Kidney epithelial cell (primary cell): ENCODE data around the gene LNP1. TPM values are rescaled to one million over a fixed set of nuclear protein-coding genes. Genes with fewer than 3 reads are reported as not detected.

Experiments
- DNase-seq: peaks from one replicate; pipeline ENCODE4 v3.0.0-alpha.2; 2010; ENCODE audit warnings: low read depth
- H3K27me3 ChIP-seq: 2 replicates; pipeline ENCODE4 v1.6.0; 2011; ENCODE audit warnings: low read length; ENCODE audit not compliant: control insufficient read depth, insufficient read depth
- H3K36me3 ChIP-seq: 2 replicates; pipeline ENCODE4 v1.5.1; 2011; ENCODE audit warnings: low read length; ENCODE audit not compliant: control insufficient read depth, insufficient read depth
- H3K4me3 ChIP-seq: 2 replicates; pipeline ENCODE4 v1.5.1; 2011; ENCODE audit warnings: low read depth, mild to moderate bottlenecking, control low read depth, low read length
- total RNA-seq: library from RNA; depleted of rRNA; stranded (reverse); fragments of >200 nt; gene quantifications from 2 replicates; pipeline ENCODE4 v1.2.3, GENCODE V29; 2015
- TF ChIP-seq, protein P1 (sequence below): IDR thresholded peaks from 2 replicates; pipeline ENCODE4 v1.5.1; 2011; ENCODE audit warnings: mild to moderate bottlenecking, moderate library complexity, low read length, control low read depth, inconsistent platforms; ENCODE audit not compliant: insufficient read depth, poor library complexity, severe bottlenecking

The LNP1 gene
- total RNA-seq, 1 donor from 2014 or later = 1.6 TPM

DNA sequence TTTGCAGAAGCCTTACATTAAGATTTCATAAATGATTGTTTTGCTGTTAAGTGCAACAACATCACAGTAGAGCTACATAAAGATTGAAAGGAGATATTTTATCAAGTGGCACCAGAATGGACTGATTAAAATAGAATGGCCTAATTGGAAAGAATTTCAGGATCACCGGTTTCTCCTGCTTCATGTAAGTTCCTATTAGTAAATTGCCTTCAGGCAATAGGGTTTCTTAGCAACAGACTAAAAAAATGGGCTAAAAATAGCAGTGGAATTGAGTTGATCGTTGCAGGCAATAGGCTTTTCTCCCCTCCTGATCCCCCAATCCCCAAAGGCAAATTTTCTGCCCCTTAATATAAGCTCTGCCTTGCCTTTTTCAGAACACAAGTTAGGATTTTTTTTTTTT lies 917 bp downstream of the LNP1 start:
- DNase-seq = no peak
- Histone ChIP-seq H3K27me3 (no peaks in the 10 kb centered on the region), H3K4me3 (peak overlapping the region; percentile 85), H3K36me3 (no peaks in the 10 kb centered on the region)
- TF ChIP-seq, protein P1, sequence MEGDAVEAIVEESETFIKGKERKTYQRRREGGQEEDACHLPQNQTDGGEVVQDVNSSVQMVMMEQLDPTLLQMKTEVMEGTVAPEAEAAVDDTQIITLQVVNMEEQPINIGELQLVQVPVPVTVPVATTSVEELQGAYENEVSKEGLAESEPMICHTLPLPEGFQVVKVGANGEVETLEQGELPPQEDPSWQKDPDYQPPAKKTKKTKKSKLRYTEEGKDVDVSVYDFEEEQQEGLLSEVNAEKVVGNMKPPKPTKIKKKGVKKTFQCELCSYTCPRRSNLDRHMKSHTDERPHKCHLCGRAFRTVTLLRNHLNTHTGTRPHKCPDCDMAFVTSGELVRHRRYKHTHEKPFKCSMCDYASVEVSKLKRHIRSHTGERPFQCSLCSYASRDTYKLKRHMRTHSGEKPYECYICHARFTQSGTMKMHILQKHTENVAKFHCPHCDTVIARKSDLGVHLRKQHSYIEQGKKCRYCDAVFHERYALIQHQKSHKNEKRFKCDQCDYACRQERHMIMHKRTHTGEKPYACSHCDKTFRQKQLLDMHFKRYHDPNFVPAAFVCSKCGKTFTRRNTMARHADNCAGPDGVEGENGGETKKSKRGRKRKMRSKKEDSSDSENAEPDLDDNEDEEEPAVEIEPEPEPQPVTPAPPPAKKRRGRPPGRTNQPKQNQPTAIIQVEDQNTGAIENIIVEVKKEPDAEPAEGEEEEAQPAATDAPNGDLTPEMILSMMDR = no peak

DNA sequence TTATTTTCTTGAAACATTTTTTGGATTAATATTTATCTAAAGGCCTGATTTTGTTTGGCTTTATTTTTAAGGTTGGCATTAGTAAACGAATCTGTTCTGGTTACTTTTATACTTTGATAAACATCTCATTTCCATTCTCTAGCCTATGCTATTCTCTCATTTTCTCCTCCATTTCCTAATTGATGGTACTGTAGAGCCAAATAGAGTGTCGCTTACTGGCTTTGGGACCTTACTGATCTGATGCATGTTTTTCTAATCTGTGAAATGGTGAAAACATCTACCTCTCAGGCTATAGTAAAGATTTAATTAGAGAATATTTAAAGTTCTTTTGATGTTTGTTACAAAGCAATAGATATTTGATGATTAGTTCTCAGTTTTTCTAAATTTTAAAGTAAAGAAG lies 1.6 kb downstream of the LNP1 start:
- DNase-seq = no peak
- TF ChIP-seq, protein P1 = no peak
- H3K27me3 ChIP-seq = no peaks in the 10 kb centered on the region
- H3K4me3 ChIP-seq = peak overlapping the region; percentile 85
- no peaks in the 10 kb centered on the region for H3K36me3 ChIP-seq

- TF ChIP-seq, protein P1 = peak; percentile 3
- Histone ChIP-seq H3K4me3 (no peak overlapping the region), H3K36me3 (no peaks in the 10 kb centered on the region), H3K27me3 (no peaks in the 10 kb centered on the region)
- DNase-seq = no peak
These were observed 2.3 kb downstream of the LNP1 start for GRCh38 chr3:100403362-100404249.

DNA sequence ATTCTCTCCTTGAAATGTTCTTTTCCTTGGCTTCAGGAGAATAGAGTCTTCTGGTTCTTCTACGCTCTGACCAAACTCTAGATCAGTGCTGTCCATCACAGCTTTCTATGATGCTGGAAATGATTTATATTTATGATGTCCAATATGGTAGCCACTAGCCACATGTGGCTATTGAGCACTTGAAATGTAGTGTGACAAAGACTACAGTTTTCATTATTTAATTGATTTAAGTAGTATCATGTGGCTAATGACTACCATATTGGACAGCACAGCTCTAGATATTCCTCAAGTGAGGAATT lies 2.9 kb downstream of the LNP1 start:
- no peak for DNase-seq
- no peak overlapping the region for H3K4me3 ChIP-seq
- TF ChIP-seq, protein P1 = no peak
- H3K27me3 ChIP-seq = no peaks in the 10 kb centered on the region
- H3K36me3 ChIP-seq = no peaks in the 10 kb centered on the region

GRCh38 chr3:100407164-100407563 lies 5.8 kb downstream of the LNP1 start:
- no peak for DNase-seq
- Histone ChIP-seq H3K27me3 (no peaks in the 10 kb centered on the region), H3K4me3 (no peak overlapping the region), H3K36me3 (no peaks in the 10 kb centered on the region)
- TF ChIP-seq, protein P1 = no peak
